NK-92 (cell line): ENCODE measurements around the gene FXYD7.
A peak's percentile ranks its signal among the peaks of the same experiment; 100 is the strongest.
"Not testable (repeated sequence)": the region's sequence is repeated elsewhere in the genome, so short reads cannot be mapped to it uniquely, and the experiment has no call there.

Experiments
- DNase-seq: peaks from one replicate; lab custom pipeline; 2025; ENCODE audit not compliant: unreplicated experiment; lab: John Stamatoyannopoulos, UW

FXYD7 gene

DNA sequence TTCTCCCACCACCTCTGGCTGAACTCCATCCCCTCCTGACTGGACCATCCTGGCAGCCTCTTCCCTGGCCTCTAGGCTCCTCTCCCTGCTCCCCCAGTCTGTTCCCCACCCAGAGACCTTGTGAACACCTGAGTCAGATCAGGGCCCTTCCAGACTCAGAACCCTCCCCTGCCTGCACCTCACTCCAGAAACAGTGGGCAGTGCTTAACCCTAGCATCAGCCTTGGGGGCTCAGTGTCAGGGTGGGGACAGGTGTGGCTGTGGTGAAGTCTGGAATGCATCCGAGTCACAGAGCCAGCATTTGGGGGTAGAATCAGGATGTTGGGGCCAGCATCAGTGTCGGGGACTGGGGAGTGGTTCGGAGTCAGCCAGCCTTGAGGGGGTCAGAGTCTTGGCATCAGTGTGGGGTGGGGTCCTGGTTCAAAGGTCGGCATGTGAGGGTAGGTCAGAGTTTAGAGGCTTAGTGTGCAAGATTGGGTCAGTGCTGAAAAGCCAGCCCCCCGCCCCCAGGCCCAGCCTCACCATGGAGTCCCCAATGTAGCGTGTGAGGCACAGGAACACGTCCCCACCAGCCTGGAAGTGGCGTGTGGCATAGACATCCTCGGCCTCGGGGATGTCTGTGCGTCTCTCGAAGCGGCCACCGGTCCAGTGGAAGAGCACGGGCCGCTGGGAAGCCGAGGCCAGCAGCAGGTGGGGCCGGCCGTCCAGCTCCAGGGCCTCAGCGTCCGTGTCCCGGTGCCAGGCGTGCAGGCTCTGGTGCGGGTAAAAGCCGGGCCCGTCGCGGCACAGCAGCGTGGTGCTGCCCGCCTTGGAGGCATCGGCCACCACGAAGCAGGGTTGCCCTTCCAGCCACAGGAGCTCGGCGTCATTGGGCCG lies 17.1 kb upstream of the FXYD7 start:
- DNase-seq: no peak

DNA sequence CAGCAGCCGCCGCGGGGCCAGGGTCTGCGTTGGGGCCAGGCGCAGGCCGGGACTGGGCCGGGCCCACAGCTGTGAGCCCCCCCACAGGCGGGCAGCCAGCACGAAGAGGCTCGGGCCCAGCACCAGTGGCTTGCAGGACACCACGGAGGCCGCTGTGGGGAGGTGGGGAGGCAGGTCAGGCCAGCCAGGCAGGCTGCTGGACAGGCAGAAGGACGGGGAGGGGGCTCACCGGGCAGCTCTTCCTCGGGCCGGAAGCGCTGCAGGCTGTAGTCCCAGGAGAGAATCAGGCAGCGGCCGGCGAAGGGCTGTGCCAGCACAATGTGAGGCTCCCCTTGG lies 16.5 kb upstream of the FXYD7 start:
- no peak for DNase-seq

DNA sequence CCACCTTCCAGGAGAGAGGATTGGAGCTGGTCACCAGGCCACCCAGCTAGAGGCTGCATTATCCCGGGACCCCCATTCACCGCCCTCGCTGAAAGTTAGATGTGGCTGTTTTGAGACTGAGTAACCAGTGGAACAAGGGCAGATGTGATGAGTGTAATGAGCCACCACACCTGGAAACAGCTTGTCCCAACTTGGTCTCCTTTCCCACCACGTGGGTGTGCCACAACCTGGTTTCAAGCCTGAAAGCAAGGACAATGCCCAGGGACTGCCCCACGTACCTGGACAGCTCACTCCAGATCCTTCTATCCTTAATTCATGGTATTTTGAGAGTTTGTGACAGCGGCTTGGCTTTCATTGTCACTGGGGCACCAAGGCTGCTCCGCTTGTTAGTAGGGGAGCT lies 15.2 kb upstream of the FXYD7 start:
- no peak for DNase-seq

DNA sequence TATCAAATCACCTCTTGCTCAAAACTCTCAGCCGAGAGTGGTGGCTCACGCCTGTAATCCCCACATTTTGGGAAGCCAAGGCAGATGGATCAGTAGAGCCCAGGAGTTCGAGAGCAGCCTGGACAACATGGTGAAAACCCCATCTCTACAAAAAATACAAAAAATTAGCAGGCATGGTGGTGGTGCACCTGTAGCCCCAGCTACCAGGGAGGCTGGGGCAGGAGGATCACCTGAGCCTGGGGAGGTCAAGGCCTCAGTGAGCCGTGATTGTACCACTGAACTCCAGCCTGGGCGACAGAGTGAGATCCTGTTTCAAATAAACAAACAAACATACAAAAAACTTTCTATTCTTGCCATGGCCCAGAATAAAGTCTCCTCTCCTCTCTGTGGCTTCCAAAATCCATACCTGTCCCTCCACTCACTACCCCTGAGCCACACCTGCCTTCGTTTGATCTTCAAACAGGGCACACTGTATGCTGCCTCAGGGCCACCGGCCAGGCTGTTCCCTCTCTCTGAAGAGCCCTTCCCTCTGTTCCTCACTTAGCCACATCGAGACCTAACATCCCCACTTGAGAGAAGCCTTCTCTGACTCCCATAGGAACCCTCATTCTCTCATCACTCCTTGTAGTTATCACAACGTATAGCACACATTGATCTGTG lies 14.5 kb upstream of the FXYD7 start:
- no peak for DNase-seq

GRCh38 chr19:35129724-35130274 lies 13.3 kb upstream of the FXYD7 start:
- DNase-seq: not testable (repeated sequence)

- DNase-seq: no peak
Measured at GRCh38 chr19:35130761-35131720, 12.0 kb upstream of the FXYD7 start.

GRCh38 chr19:35132254-35132653 lies 10.8 kb upstream of the FXYD7 start:
- DNase-seq: no peak

DNA sequence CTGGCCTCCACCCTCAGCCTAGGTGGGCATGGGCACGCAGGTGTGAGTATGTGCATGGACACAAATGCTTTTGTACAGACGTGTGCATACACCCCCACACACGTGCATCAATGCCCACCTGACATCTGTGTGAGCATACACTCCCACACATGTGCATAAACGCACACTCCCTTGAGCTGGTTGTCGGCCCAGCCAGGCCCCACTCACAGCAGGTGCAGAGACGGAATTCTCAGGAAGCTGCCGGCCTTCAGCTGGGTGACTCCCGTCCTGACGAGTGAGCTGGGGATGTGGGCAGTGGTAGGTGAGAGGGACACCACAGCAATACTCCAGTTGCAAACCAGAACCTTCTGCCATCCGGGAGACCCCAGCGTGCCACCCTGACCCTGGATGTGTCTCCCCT lies 9.2 kb upstream of the FXYD7 start:
- DNase-seq: no peak

- DNase-seq: no peak
Measured at GRCh38 chr19:35134601-35135242, 8.3 kb upstream of the FXYD7 start, which contains the start of gene LGI4. Gene LGI4, minus strand, starts transcription at chr19:35135059. Its CDS starts 379 bp downstream, at chr19:35134680.

DNA sequence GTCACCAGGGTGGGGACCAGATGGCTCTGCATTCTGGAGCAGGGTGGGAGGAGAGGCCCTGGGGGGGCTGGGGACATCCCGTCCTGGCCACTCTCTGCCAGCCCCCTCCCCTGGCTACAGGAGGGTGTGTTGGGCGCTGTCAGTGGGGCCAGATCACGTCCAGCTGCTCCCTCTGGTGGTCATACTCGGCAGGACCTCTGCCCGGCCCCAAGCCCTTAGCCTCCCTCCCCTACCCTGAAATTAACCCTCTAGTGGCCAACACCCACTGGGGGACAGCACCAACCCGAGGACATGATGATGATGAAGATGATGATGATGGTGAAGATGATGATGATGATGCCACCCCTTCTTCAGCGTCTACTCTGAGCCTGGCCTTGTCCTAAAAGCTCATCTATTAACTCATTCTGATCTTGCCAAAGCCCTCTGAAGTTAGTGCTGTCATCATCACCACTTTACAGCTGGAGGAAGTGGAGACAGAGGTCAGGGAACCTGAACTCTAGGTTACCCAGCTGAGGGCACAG lies 7.6 kb upstream of the FXYD7 start:
- no peak for DNase-seq

DNA sequence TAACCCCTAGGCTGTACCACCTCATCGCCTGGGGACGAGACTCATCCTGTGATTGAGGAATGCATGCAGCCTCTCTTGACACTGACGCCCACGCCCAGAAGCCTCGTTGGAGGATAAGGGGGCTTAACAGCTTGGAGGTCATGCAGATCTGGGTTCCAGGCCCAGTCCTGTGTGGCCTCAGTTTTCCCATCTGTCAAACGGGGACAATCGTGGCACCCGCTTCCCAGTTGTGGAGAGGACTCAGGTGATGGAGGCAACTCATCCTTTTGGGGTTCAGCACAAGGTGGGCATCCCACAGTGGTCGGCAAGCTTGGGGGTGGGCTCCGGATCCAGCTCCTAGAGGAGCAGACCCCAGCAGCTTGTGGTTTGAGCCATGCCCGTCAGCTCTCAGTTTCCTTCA lies 6.8 kb upstream of the FXYD7 start:
- no peak for DNase-seq

- no peak for DNase-seq
Measured at GRCh38 chr19:35136977-35137702, 5.9 kb upstream of the FXYD7 start.

- DNase-seq: no peak
Measured at GRCh38 chr19:35138305-35138892, 4.7 kb upstream of the FXYD7 start, which contains the start of gene FXYD1. Gene FXYD1, plus strand, starts transcription at chr19:35138824. Its CDS starts 1,256 bp downstream, at chr19:35140080.

GRCh38 chr19:35140207-35140961 lies 2.7 kb upstream of the FXYD7 start:
- no peak for DNase-seq

- DNase-seq: peak; percentile 33
Measured at GRCh38 chr19:35140962-35141836, 1.9 kb upstream of the FXYD7 start.

DNA sequence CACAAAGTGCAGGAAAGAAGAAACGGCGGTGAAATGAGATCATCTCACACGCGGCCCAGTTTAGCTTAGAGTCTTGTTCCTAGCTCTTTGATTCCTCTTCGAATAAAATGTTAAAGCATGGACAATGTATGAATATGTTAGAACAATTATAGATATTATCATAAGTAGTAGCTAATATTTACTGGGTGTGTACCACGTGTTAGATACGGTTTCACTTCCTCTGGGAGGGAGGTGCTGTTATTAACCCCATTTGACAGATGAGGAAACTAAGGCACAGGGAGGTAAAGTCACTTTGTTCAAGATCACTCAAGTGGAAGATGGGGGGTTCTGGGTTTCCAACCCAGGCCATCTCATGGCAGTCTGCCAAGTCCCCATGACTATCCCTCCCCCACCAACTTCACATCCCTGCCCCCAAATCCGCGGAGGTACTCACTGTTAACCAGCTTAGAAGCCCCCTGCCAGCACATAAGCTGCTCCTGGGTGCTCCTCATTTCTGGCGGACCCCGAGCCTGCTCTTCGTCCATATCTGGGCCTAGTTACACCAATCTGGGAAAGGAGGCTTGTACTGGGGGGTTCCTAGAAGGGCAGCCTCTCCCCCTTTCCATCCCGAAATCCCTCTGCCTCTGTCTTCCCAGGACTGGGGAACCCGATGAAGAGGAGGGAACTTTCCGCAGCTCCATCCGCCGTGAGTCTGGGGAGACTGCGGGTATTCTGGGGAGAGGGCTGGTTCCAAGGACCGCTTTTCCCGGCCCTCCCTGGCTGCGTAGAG lies 1.0 kb upstream of the FXYD7 start:
- DNase-seq: no peak
